HG02970 (cell line): ENCODE results near the gene TSPAN18.

ENCODE experiments used
- ATAC-seq: cut with Tn5 transposase; IDR thresholded peaks from one replicate; pipeline ENCODE4 v1.9.1; 2021; ENCODE audit warnings: mild to moderate bottlenecking, moderate library complexity, moderate number of reproducible peaks; ENCODE audit not compliant: unreplicated experiment, low FRiP score

TSPAN18 gene

DNA sequence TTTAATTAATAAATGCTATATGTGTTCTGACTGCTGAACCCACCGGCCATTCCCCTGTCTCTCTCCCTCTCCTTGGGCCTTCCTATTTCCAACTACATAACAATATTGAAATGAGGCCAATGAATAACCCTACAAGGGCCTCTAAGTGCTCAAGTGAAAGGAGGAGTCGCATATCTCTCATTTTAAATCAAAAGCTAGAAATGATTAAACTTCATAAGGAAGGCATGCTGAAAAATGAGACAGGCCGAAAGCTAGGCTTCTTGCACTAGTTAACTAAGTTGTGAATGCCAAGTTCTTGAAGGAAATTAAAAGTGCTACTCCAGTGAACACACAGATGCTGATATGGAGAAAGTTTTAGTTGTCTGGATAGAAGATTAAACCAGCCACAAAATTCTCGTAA is 109.2 kb downstream of the TSPAN18 start:
- ATAC-seq: no peak

DNA sequence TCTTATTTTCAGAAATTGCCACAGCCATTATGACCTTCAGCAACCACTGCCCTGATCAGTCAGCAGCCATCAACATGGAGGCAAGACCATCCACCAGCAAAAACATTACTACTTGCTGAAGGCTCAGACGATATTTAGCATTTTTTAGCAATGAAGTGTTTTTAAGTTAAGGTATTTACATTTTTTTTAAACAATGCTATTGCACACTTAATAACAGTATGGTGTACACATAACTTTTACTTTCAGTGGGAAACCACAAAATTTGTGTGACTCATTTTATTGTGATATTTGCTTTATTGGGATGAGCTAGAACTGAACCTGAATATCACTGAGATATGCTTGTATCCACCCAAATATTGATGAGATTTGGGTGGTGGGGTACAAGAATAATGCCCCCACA is 110.9 kb downstream of the TSPAN18 start:
- ATAC-seq: no peak

DNA sequence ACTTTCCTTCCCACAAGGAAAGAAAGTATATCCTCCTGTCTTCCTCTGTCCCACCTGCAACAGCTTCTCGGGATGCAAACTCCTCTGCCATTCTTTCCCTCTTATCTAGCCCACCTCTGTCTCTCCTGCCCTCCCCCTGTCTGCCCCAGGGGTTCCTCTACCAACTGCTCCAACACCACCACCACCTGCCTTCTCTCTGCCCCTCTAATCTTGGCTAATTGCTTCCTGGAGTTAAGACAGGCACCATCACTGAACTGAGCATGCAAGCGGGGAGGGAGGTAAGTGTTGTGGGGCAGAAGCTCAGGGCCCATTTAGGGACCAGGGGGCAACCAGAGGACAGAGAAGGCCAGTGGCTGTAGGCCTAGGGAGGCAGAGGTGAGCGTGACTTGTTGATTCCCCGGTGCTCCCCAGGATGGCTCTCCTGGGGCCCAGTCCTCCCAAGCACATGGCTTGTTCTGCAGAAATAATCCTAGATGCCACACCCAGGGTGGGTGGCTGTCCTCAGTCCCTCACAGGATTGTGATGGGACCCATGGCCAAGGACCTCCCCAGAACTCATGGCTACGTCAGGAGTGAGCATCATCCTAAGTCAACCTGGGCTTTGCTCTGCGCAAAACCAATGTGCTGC is 112.8 kb downstream of the TSPAN18 start:
- ATAC-seq: no peak

DNA sequence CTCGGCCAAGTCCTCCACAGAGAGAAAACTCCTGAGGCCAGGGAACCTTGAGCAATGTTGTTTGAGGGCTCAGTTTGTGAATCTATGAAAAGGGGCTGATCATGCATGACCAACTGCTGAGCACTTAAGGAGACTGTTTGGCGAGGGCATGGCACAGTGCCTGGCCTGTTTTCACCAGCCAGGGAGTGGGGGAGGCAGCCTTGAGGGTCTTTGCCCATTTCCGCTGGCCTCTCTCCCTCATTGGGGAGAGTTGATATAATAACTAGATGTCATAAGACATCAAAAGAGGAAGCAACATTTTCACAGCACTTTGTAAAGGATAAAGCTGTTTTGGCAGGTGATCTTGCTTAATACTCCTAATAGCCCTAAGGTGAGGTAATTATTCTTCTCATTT is 113.3 kb downstream of the TSPAN18 start:
- no peak for ATAC-seq

GRCh38 chr11:44840521-44841251 is 113.9 kb downstream of the TSPAN18 start:
- ATAC-seq: no peak

DNA sequence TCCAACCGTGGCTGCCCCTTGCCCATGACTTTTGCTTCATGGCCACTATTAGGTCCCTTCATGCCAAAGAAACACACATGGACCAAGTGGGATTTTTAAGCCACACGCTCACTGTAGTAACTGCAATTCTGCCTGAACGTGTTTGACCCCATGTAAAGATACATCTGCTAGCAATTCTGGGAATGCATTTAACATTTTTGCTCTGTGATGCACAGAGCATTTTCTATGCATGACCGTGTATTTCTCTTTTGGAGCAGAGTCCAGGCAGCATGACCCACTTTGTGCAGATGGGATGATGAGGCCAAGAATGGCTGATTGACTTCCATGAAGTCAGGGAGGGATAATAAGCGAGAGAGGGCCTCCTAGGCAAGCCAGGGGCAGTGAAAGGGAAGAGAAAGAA is 115.5 kb downstream of the TSPAN18 start:
- ATAC-seq: no peak

GRCh38 chr11:44846852-44847251 is 120.1 kb downstream of the TSPAN18 start:
- ATAC-seq: no peak

DNA sequence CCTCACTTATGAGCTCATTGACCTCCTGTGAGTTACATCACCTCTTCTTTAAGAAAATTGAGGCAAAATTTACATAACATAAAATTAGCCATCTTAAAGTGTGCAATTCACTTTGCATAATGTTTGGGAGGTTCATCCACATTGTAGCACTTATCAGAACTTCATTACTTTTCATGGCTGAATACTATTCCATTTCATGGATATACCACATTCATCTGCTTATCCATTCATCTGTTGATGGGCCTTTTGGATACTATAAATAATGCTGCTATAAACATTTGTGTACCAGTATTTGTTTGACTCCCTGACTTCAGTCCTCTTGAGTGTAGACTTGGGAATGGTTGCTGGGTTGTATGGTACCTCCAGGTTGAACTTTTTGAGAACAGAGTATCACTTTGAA is 120.6 kb downstream of the TSPAN18 start:
- ATAC-seq: no peak

DNA sequence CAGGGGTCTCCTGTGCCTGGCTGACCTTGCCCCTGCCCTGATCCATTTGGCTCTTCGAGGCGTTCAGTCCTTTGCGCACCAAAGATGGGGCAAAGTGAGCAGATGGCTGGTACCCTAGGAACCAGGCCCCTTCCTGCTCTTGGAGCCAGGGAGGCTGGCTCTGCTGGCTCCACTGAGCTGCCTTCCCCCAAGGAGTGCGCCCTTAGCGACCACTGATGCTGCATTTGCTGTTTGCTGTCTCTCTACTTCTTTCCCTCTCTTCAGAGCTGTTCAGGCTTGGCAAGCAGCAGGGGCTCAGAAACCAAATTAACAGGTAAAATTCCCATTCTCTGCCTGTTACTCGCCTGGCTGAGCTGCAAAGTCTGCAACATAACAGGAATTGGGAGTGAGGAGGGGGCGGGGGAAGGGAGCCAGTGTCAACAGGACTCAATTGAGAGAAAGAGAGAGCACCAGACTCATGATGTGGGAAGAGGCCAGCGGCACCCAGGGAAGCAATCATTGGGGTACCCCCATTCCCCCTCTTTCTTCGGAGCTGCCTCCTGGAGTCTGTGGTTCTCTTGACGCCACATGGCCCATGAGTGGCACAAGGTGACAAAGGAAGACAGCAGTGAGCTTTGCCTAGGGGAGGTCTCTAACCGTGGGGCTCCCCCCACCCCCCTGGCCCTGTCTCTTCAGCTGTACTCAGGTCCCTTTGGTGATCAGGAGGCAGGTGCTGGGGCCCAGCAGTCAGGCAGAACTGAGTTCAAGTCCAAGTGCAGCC is 121.6 kb downstream of the TSPAN18 start:
- no peak for ATAC-seq

GRCh38 chr11:44848963-44849350 is 122.2 kb downstream of the TSPAN18 start:
- ATAC-seq: no peak

- ATAC-seq: no peak
Observed at GRCh38 chr11:44849424-44849823, 122.7 kb downstream of the TSPAN18 start.

DNA sequence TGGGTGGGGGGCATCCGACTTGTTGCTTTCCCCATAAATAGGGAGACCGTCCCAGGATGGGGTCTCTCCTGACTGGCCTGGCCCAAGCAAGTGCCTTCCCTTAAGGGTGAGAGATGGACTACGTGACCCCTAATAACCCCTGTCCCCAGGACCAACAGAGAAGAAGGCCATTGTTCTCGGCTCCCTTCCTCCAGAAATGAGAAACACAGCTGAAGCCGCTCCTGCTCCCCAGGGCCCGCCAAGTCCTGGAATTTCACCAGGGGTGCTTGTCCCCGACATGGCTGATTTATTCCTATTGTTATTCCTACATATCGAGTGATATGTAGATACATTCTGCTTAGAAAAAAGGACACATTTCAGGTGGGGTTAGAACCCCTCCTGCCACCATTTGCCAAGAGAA is 123.2 kb downstream of the TSPAN18 start:
- ATAC-seq: no peak

DNA sequence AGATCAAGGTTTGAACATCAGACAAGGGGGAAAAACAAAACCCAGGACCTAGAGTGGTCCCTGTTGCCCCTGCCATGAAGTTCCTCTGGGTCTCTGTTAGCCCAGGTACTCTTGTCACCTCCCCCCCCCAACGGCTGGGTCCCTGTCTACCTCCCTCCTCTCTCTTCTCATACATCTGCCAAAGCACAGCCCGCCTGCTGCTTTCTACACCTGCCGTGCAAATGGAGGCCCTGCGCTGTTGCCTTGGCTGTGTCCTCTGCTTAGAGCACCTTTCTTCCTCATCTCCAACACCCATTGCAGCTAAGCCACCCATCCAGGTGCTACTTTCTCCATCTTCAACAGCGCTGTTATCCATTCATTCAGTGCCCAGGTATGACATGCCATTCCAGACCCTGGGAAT is 124.7 kb downstream of the TSPAN18 start:
- no peak for ATAC-seq

DNA sequence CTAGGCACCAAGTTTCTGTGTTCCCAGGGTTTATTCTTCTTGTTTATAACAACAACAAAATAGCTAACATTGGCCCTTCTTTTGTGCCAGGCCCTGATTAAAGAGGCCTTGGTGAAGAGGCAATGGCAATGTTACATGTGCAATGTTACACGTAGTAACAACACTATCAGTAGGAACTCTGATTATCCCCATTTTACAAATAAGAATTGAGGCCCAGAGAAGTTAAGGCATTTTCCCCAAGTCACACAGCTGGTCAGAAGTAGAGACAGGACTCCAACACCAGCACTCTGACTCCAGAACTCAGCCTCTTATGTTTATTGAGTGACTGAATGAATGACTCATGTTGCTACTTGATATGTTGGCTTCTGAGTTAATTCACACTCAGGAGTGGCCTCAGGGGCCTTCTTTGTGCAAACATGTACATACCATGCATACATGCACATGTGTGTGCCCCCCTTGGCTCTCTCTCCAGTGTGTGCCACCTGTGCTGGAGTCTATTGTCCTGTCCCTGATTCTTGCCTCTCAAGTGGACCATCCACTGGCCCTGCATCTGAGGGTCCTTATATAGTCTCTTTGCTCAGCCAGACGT is 125.5 kb downstream of the TSPAN18 start:
- no peak for ATAC-seq

DNA sequence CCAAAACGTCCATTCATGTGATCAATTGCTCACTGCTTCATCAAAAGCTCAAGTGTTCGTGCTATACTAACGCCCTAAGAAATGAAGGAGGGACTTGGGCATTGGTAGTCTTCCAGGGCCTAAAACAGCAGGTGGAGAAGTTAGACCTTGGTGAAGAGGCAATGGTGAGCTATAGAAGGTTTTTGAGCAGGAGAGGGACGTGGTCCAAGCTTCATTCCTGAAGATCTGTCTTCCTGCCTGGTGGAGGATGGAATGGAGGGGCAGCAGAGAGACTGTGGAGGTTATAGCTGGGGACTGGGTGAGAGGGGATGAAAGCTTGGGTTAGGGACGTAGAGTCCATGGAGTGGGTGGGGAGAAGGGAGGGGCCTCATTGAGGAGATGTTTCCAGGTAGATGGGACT is 126.2 kb downstream of the TSPAN18 start:
- no peak for ATAC-seq

- ATAC-seq: no peak
Observed at GRCh38 chr11:44853666-44854065, 126.9 kb downstream of the TSPAN18 start.

GRCh38 chr11:44854086-44854485 is 127.3 kb downstream of the TSPAN18 start:
- no peak for ATAC-seq

GRCh38 chr11:44854741-44855492 is 128.2 kb downstream of the TSPAN18 start:
- no peak for ATAC-seq

GRCh38 chr11:44855493-44855849 is 128.7 kb downstream of the TSPAN18 start:
- no peak for ATAC-seq

DNA sequence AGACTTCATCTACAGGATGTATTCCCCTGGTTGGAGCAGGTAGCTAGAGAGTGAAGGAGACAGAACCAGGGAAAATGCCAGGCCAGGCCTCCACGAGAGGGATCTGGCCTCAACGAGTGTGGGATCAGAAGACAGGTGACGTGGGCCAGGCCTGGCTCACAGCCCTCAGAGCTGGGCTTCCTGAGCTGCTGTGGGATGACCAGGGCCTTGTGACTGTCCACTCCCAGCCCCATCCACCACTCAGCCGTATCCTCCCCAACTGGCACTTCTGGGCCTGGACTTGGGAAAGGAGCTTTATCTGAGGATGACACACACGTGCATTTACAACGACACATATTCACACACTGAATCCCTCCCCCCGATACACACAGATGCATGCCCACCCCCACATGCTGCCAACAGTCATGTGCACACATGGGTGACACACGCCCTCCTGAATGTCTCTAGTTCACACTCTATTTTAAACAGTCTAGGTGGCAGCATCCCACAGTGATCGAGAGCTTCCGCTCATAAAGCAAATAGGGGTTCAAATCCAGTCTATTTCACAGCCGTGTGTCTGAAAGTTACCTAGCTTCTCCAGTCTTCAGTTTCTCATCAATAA is 130.8 kb downstream of the TSPAN18 start:
- no peak for ATAC-seq
